ENCODE measurements around the gene SCUBE2.

The SCUBE2 gene

GRCh38 chr11:9057007-9057406 lies 34.4 kb downstream of the SCUBE2 start:
- TF ChIP-seq CTCF (IDR thresholded peaks at IDR 0.05; ENCODE audit: low read depth, low read length) (no peak), MYC (IDR thresholded peaks at IDR 0.05; ENCODE audit: low read depth, low read length) (no peak), MAX (IDR thresholded peaks at IDR 0.05; ENCODE audit: low read depth, low read length) (no peak), POLR2A (IDR thresholded peaks at IDR 0.05; ENCODE audit: extremely low read depth, insufficient read length) (no peak)
- no peak for DNase-seq (ENCODE audit: low read depth)

GRCh38 chr11:9056467-9056866 lies 34.9 kb downstream of the SCUBE2 start:
- TF ChIP-seq MAX (IDR thresholded peaks at IDR 0.05; ENCODE audit: low read depth, low read length) (no peak), POLR2A (IDR thresholded peaks at IDR 0.05; ENCODE audit: extremely low read depth, insufficient read length) (no peak), MYC (IDR thresholded peaks at IDR 0.05; ENCODE audit: low read depth, low read length) (no peak), CTCF (IDR thresholded peaks at IDR 0.05; ENCODE audit: low read depth, low read length) (no peak)
- DNase-seq (ENCODE audit: low read depth), result no peak

More at GRCh38 chr11:9057007-9057406, 34.4 kb downstream of the SCUBE2 start:
- H3K4me3 ChIP-seq (ENCODE audit: low read depth, low read length), result no peak overlapping the region

GRCh38 chr11:9053316-9054035 lies 37.9 kb downstream of the SCUBE2 start:
- no peak overlapping the region for H3K4me3 ChIP-seq (ENCODE audit: low read depth, low read length)
- no peak for TF ChIP-seq CTCF (IDR thresholded peaks at IDR 0.05; ENCODE audit: low read depth, low read length)
- TF ChIP-seq MYC (IDR thresholded peaks at IDR 0.05; ENCODE audit: low read depth, low read length), result no peak
- TF ChIP-seq POLR2A (IDR thresholded peaks at IDR 0.05; ENCODE audit: extremely low read depth, insufficient read length), result no peak
- no peak for DNase-seq (ENCODE audit: low read depth)

More at GRCh38 chr11:9056467-9056866, 34.9 kb downstream of the SCUBE2 start:
- H3K4me3 ChIP-seq (ENCODE audit: low read depth, low read length), result no peak overlapping the region

- TF ChIP-seq MYC (IDR thresholded peaks at IDR 0.05; ENCODE audit: low read depth, low read length) (no peak), CTCF (IDR thresholded peaks at IDR 0.05; ENCODE audit: low read depth, low read length) (no peak), MAX (IDR thresholded peaks at IDR 0.05; ENCODE audit: low read depth, low read length) (no peak), POLR2A (IDR thresholded peaks at IDR 0.05; ENCODE audit: extremely low read depth, insufficient read length) (no peak)
- DNase-seq (ENCODE audit: low read depth), result no peak
- H3K4me3 ChIP-seq (ENCODE audit: low read depth, low read length), result no peak overlapping the region
These were observed 39.1 kb downstream of the SCUBE2 start for GRCh38 chr11:9052316-9052715.

- DNase-seq (ENCODE audit: low read depth), result no peak
- H3K4me3 ChIP-seq (ENCODE audit: low read depth, low read length), result no peak overlapping the region
- TF ChIP-seq POLR2A (IDR thresholded peaks at IDR 0.05; ENCODE audit: extremely low read depth, insufficient read length), result no peak
- no peak for TF ChIP-seq CTCF (IDR thresholded peaks at IDR 0.05; ENCODE audit: low read depth, low read length)
- no peak for TF ChIP-seq MYC (IDR thresholded peaks at IDR 0.05; ENCODE audit: low read depth, low read length)
- no peak for TF ChIP-seq MAX (IDR thresholded peaks at IDR 0.05; ENCODE audit: low read depth, low read length)
These were observed 41.4 kb downstream of the SCUBE2 start for GRCh38 chr11:9049959-9050358.
